Fibroblast of skin of right biceps (primary cell): ENCODE data around the gene ADAMTS12.
A peak's percentile ranks its signal among the peaks of the same experiment; 100 is the strongest.

Source experiments
- DNase-seq: peaks from one replicate; pipeline ENCODE4 v3.0.0-alpha.2; 2013

ADAMTS12 gene

GRCh38 chr5:33795496-33795895, 96.3 kb downstream of the ADAMTS12 start:
- no peak for DNase-seq

GRCh38 chr5:33794550-33795181, 97.1 kb downstream of the ADAMTS12 start:
- peak; percentile 80 for DNase-seq

- peak; percentile 81 for DNase-seq
These were observed 97.8 kb downstream of the ADAMTS12 start for GRCh38 chr5:33793836-33794549.

- DNase-seq = no peak
These were observed 98.5 kb downstream of the ADAMTS12 start for GRCh38 chr5:33793276-33793675.

- DNase-seq = no peak
These were observed 99.2 kb downstream of the ADAMTS12 start for GRCh38 chr5:33792559-33792958.

GRCh38 chr5:33789567-33789957, 102.2 kb downstream of the ADAMTS12 start:
- DNase-seq = no peak

GRCh38 chr5:33788922-33789566, 102.7 kb downstream of the ADAMTS12 start:
- peak; percentile 99 for DNase-seq

- DNase-seq = no peak
These were observed 106.2 kb downstream of the ADAMTS12 start for GRCh38 chr5:33785571-33785970.

GRCh38 chr5:33781286-33781685, 110.5 kb downstream of the ADAMTS12 start:
- peak; percentile 71 for DNase-seq

GRCh38 chr5:33776151-33776660, 115.6 kb downstream of the ADAMTS12 start:
- no peak for DNase-seq

- no peak for DNase-seq
These were observed 117.4 kb downstream of the ADAMTS12 start for GRCh38 chr5:33774341-33774740.

GRCh38 chr5:33772380-33772897, 119.4 kb downstream of the ADAMTS12 start:
- peak; percentile 79 for DNase-seq

- no peak for DNase-seq
These were observed 121.8 kb downstream of the ADAMTS12 start for GRCh38 chr5:33769968-33770367.

- no peak for DNase-seq
These were observed 122.6 kb downstream of the ADAMTS12 start for GRCh38 chr5:33769196-33769595.

- no peak for DNase-seq
These were observed 125.8 kb downstream of the ADAMTS12 start for GRCh38 chr5:33766023-33766422.

GRCh38 chr5:33764786-33765185, 127.0 kb downstream of the ADAMTS12 start:
- no peak for DNase-seq

- no peak for DNase-seq
These were observed 128.4 kb downstream of the ADAMTS12 start for GRCh38 chr5:33763435-33763834.

GRCh38 chr5:33762859-33763258, 128.9 kb downstream of the ADAMTS12 start:
- no peak for DNase-seq

- peak; percentile 81 for DNase-seq
These were observed 130.7 kb downstream of the ADAMTS12 start for GRCh38 chr5:33761139-33761538.

- DNase-seq = no peak
These were observed 133.1 kb downstream of the ADAMTS12 start for GRCh38 chr5:33758737-33759136.

GRCh38 chr5:33756491-33756890, 135.3 kb downstream of the ADAMTS12 start:
- DNase-seq = no peak

- peak; percentile 44 for DNase-seq
These were observed 136.6 kb downstream of the ADAMTS12 start for GRCh38 chr5:33755231-33755630.

- DNase-seq = no peak
These were observed 138.1 kb downstream of the ADAMTS12 start for GRCh38 chr5:33753704-33754103.

- no peak for DNase-seq
These were observed 143.0 kb downstream of the ADAMTS12 start for GRCh38 chr5:33748754-33749153.
